Right lobe of liver (tissue), 4 donors: ENCODE results near the gene HPGD.

ENCODE experiments used
- POLR2A ChIP-seq: fragments of 450-650 bp; IDR thresholded peaks from one replicate; pipeline ENCODE4 v1.6.1; 2017; ENCODE audit warnings: antibody characterized with exemption, mild to moderate bottlenecking
- TF ChIP-seq, protein P1 (sequence below), 4 donors: fragments of 200-600 bp in 3 of 4; fragments of 450-650 bp in 1 of 4; IDR thresholded peaks; one replicate each; pipeline versions ENCODE4 v1.5.1 to v1.8.0; 2016 to 2022; ENCODE audit warnings: antibody characterized with exemption in 4 of 4, mild to moderate bottlenecking in 2 of 4
- donor health status: DM: no; HTN: no; CAD: no.
- donor health status: DM: no; HTN: no; CAD: no.
- donor health status: DM: no; HTN: yes; CAD: no.

DNA sequence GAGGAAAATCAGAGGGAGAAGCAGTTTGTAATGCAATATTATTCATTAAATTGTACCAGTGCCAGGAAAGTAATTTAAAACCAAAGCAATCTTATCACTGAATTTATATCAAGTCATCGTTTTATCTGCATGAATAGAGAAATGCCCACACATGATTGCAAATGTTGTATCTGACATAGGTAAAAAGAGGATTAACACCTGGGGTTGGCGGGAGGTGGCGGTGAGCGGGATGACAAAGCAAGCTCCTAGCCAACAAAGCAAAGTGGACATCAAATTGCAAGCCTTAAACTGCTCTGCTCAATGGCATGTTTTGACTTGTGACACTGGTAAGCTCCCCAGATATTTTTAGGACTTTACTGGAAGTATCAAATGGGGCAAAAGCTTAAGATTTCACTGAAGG is 16.4 kb downstream of the HPGD start:
- TF ChIP-seq, protein P1, sequence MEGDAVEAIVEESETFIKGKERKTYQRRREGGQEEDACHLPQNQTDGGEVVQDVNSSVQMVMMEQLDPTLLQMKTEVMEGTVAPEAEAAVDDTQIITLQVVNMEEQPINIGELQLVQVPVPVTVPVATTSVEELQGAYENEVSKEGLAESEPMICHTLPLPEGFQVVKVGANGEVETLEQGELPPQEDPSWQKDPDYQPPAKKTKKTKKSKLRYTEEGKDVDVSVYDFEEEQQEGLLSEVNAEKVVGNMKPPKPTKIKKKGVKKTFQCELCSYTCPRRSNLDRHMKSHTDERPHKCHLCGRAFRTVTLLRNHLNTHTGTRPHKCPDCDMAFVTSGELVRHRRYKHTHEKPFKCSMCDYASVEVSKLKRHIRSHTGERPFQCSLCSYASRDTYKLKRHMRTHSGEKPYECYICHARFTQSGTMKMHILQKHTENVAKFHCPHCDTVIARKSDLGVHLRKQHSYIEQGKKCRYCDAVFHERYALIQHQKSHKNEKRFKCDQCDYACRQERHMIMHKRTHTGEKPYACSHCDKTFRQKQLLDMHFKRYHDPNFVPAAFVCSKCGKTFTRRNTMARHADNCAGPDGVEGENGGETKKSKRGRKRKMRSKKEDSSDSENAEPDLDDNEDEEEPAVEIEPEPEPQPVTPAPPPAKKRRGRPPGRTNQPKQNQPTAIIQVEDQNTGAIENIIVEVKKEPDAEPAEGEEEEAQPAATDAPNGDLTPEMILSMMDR (IDR thresholded peaks at IDR 0.05) = no peak
- TF ChIP-seq POLR2A = no peak
